CD4-positive, CD25-positive, alpha-beta regulatory T cell (primary cell): ENCODE measurements around the gene MUC15. TPM values are rescaled to one million over a fixed set of nuclear protein-coding genes. Genes with fewer than 3 reads are reported as not detected.

Source experiments
- ATAC-seq, 2 donors: fragments of 150-1000 bp; cut with Tn5 transposase; one replicate each; pipeline ENCODE4 v1.10.0; 2021; ENCODE audit warnings: low read depth in 2 of 2, moderate number of reproducible peaks in 2 of 2, moderate library complexity in 1 of 2
- DNase-seq, 3 donors: peaks; one replicate each; pipeline versions ENCODE4 v3.0.0 to v3.0.0-alpha.2; 2012 to 2022; ENCODE audit warnings: mixed read lengths in 1 of 3
- H3K27ac ChIP-seq: one replicate; pipeline ENCODE4 v1.7.0; 2013; ENCODE audit warnings: mild to moderate bottlenecking, low read length; ENCODE audit not compliant: insufficient read depth, poor library complexity, severe bottlenecking
- H3K27me3 ChIP-seq: one replicate; pipeline ENCODE4 v1.7.0; 2013; ENCODE audit warnings: low read length; ENCODE audit not compliant: control insufficient read depth, insufficient read depth
- H3K36me3 ChIP-seq: one replicate; pipeline ENCODE4 v1.7.0; 2013; ENCODE audit warnings: mild to moderate bottlenecking, low read length, moderate library complexity; ENCODE audit not compliant: control insufficient read depth, insufficient read depth
- H3K4me1 ChIP-seq: 2 replicates; pipeline ENCODE4 v1.7.0; 2013; ENCODE audit warnings: mild to moderate bottlenecking, low read length; ENCODE audit not compliant: insufficient read depth, control insufficient read depth, poor library complexity, severe bottlenecking
- H3K4me3 ChIP-seq: one replicate; pipeline ENCODE4 v1.7.0; 2013; ENCODE audit warnings: low read depth, mild to moderate bottlenecking, low read length, moderate library complexity
- H3K9me3 ChIP-seq, 2 experiments: 1 replicate in 1 of 2; 2 replicates in 1 of 2; pipeline ENCODE4 v1.7.0; 2013; ENCODE audit warnings: low read length in 2 of 2, mild to moderate bottlenecking in 1 of 2, moderate library complexity in 1 of 2; ENCODE audit not compliant: control insufficient read depth in 2 of 2
- H3K27ac Mint-ChIP-seq, 3 donors: one replicate each; pipeline ENCODE4 v1.8.0; 2020 to 2022; ENCODE audit warnings: mild to moderate bottlenecking in 3 of 3, mixed read lengths in 3 of 3, moderate library complexity in 2 of 3
- H3K27me3 Mint-ChIP-seq: one replicate; pipeline ENCODE4 v1.8.0; 2022; ENCODE audit warnings: mild to moderate bottlenecking, mixed read lengths
- H3K36me3 Mint-ChIP-seq: one replicate; pipeline ENCODE4 v1.8.0; 2020; ENCODE audit warnings: mixed read lengths
- H3K4me1 Mint-ChIP-seq, 4 donors: one replicate each; pipeline ENCODE4 v1.8.0; 2020 to 2022; ENCODE audit warnings: mixed read lengths in 4 of 4, mild to moderate bottlenecking in 1 of 4
- H3K4me3 Mint-ChIP-seq, 4 donors: one replicate each; pipeline ENCODE4 v1.8.0; 2020 to 2022; ENCODE audit warnings: mild to moderate bottlenecking in 4 of 4, mixed read lengths in 4 of 4, moderate library complexity in 3 of 4
- H3K9me3 Mint-ChIP-seq, 7 donors: one replicate each; pipeline ENCODE4 v1.8.0; 2020 to 2022; ENCODE audit warnings: mixed read lengths in 7 of 7, mild to moderate bottlenecking in 3 of 7, moderate library complexity in 2 of 7
- polyA plus RNA-seq, 4 donors: library from polyadenylated mRNA; unstranded; fragments of 300-500 nt; fragmentation: Illumina TruSeq; gene quantifications; one replicate each; pipeline ENCODE4 v1.2.3, GENCODE V29; 2021
- total RNA-seq: library from RNA; stranded (reverse); gene quantifications from one replicate; pipeline ENCODE4 v1.2.3, GENCODE V29; 2022

MUC15 gene
- total RNA-seq = not detected
- not detected for polyA plus RNA-seq

- no peaks in the 10 kb centered on the region for H3K27me3 Mint-ChIP-seq
- H3K27ac Mint-ChIP-seq = no peak within 1 kb of the TSS
- no peak for DNase-seq
- ATAC-seq = no peak
- no peak within 1 kb of the TSS for H3K4me3 Mint-ChIP-seq
- H3K36me3 Mint-ChIP-seq = no peaks in the 10 kb centered on the region
- peaks cover 0 to 5% (median 2%) of the 10 kb centered on the region in 7 donors for H3K9me3 Mint-ChIP-seq
- H3K4me1 ChIP-seq = no peaks in the 10 kb centered on the region
- H3K27me3 ChIP-seq = no peaks in the 10 kb centered on the region
- no peak within 1 kb of the TSS for H3K27ac ChIP-seq
- no peaks in the 10 kb centered on the region for H3K36me3 ChIP-seq
- no peak within 1 kb of the TSS for H3K4me3 ChIP-seq
- no peaks in the 10 kb centered on the region for H3K9me3 ChIP-seq
- no peaks in the 10 kb centered on the region for H3K4me1 Mint-ChIP-seq
Observed at GRCh38 chr11:26571861-26572654, at the start of gene MUC15. MUC15 (minus strand) TSS chr11:26572263; CDS start chr11:26567094, 5,169 bp downstream.

DNA sequence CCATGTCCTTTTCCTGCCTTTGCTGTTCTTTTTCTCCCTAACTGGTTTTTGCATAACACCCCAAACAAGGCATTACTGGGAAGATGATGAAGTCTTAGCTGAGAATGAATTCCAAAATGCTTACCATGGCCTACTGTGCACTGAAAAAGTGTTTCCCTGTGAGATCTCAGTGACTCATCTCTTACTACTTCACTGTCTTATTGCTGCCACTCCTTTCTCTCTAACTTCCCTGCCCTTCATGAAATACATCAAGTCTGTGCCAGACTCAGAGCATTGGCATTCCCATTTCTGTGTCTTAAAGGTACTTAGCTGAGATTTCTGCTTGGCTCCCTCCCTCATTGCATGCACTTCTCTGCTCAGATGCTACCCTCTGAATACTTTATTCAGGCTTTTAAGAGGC is 49.1 kb upstream of the MUC15 start:
- no peak for DNase-seq
- Mint-ChIP-seq H3K9me3 (peaks cover 0 to 13% (median 0%) of the 10 kb centered on the region in 7 donors), H3K27me3 (no peaks in the 10 kb centered on the region)

GRCh38 chr11:26620282-26621045 is 48.4 kb upstream of the MUC15 start:
- H3K9me3 ChIP-seq = no peaks in the 10 kb centered on the region
- no peaks in the 10 kb centered on the region for H3K4me1 ChIP-seq
- Mint-ChIP-seq H3K4me1 (no peaks in the 10 kb centered on the region), H3K4me3 (no peak overlapping the region), H3K36me3 (no peaks in the 10 kb centered on the region), H3K27me3 (no peaks in the 10 kb centered on the region), H3K9me3 (peaks cover 0 to 12% (median 0%) of the 10 kb centered on the region in 7 donors), H3K27ac (no peak overlapping the region)
- no peak overlapping the region for H3K4me3 ChIP-seq
- ATAC-seq = no peak
- no peaks in the 10 kb centered on the region for H3K36me3 ChIP-seq
- no peaks in the 10 kb centered on the region for H3K27me3 ChIP-seq
- DNase-seq = no peak
- no peak overlapping the region for H3K27ac ChIP-seq

More for the DNA sequence above, 49.1 kb upstream of the MUC15 start:
- no peak overlapping the region for H3K4me3 Mint-ChIP-seq
- Histone ChIP-seq H3K4me3 (no peak overlapping the region), H3K36me3 (no peaks in the 10 kb centered on the region), H3K27ac (no peak overlapping the region), H3K27me3 (no peaks in the 10 kb centered on the region), H3K9me3 (no peaks in the 10 kb centered on the region), H3K4me1 (no peaks in the 10 kb centered on the region)
- ATAC-seq = no peak
- H3K4me1 Mint-ChIP-seq = no peaks in the 10 kb centered on the region
- no peak overlapping the region for H3K27ac Mint-ChIP-seq
- no peaks in the 10 kb centered on the region for H3K36me3 Mint-ChIP-seq

GRCh38 chr11:26618441-26618840 is 46.4 kb upstream of the MUC15 start:
- H3K27ac Mint-ChIP-seq = no peak overlapping the region
- no peaks in the 10 kb centered on the region for H3K36me3 Mint-ChIP-seq
- ATAC-seq = no peak

DNA sequence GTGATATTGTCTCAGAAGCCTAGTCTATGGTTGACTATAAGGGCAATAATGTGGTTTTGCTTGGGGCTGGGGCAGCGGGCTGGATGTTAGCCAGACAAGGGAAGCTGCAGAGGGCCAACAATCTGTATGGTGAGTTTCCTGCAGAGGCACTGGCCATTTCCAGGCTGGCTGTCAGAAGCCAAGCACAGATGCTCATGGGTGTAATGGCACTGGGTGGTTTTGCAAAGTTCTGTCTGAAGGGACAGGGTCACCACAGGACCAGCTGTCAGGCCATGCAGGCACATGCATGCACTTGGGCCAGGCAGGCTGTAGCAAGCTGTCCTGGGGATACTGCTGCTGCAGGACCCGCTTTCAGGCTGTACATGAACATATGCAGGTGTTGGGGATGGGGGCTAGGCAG is 41.7 kb upstream of the MUC15 start:
- peaks cover 0 to 3% of the 10 kb centered on the region in 2 experiments for H3K9me3 ChIP-seq
- DNase-seq (no peak), ATAC-seq (no peak)
- Mint-ChIP-seq H3K27me3 (no peaks in the 10 kb centered on the region), H3K36me3 (no peaks in the 10 kb centered on the region), H3K27ac (no peak overlapping the region), H3K9me3 (peaks cover 0 to 35% (median 8%) of the 10 kb centered on the region in 7 donors), H3K4me3 (no peak overlapping the region), H3K4me1 (no peaks in the 10 kb centered on the region)
- no peaks in the 10 kb centered on the region for H3K27me3 ChIP-seq
- no peak overlapping the region for H3K27ac ChIP-seq
- no peaks in the 10 kb centered on the region for H3K4me1 ChIP-seq
- no peak overlapping the region for H3K4me3 ChIP-seq
- no peaks in the 10 kb centered on the region for H3K36me3 ChIP-seq

More at GRCh38 chr11:26618441-26618840, 46.4 kb upstream of the MUC15 start:
- Histone ChIP-seq H3K4me1 (no peaks in the 10 kb centered on the region), H3K27me3 (no peaks in the 10 kb centered on the region), H3K9me3 (peaks cover 0 to 2% of the 10 kb centered on the region in 2 experiments), H3K4me3 (no peak overlapping the region), H3K27ac (no peak overlapping the region), H3K36me3 (no peaks in the 10 kb centered on the region)
- H3K27me3 Mint-ChIP-seq = no peaks in the 10 kb centered on the region
- H3K4me1 Mint-ChIP-seq = no peaks in the 10 kb centered on the region
- no peak overlapping the region for H3K4me3 Mint-ChIP-seq
- H3K9me3 Mint-ChIP-seq = peaks cover 0 to 11% (median 2%) of the 10 kb centered on the region in 7 donors
- DNase-seq = no peak

GRCh38 chr11:26608507-26609146 is 36.6 kb upstream of the MUC15 start:
- H3K4me3 Mint-ChIP-seq = no peak overlapping the region
- Histone ChIP-seq H3K27me3 (no peaks in the 10 kb centered on the region), H3K9me3 (peaks cover 0 to 2% of the 10 kb centered on the region in 2 experiments), H3K36me3 (no peaks in the 10 kb centered on the region), H3K4me1 (no peaks in the 10 kb centered on the region), H3K4me3 (no peak overlapping the region), H3K27ac (no peak overlapping the region)
- no peaks in the 10 kb centered on the region for H3K36me3 Mint-ChIP-seq
- ATAC-seq (no peak), DNase-seq (no peak)
- no peaks in the 10 kb centered on the region for H3K4me1 Mint-ChIP-seq
- no peak overlapping the region for H3K27ac Mint-ChIP-seq
- peaks cover 1 to 62% (median 13%) of the 10 kb centered on the region in 7 donors for H3K9me3 Mint-ChIP-seq
- H3K27me3 Mint-ChIP-seq = no peaks in the 10 kb centered on the region

- Mint-ChIP-seq H3K27me3 (no peaks in the 10 kb centered on the region), H3K9me3 (peaks cover 1 to 58% (median 10%) of the 10 kb centered on the region in 7 donors), H3K4me1 (no peaks in the 10 kb centered on the region), H3K4me3 (no peak overlapping the region), H3K27ac (no peak overlapping the region), H3K36me3 (no peaks in the 10 kb centered on the region)
- H3K27me3 ChIP-seq = no peaks in the 10 kb centered on the region
- DNase-seq = no peak
- no peak overlapping the region for H3K27ac ChIP-seq
- no peak for ATAC-seq
- no peaks in the 10 kb centered on the region for H3K4me1 ChIP-seq
- H3K4me3 ChIP-seq = no peak overlapping the region
- H3K36me3 ChIP-seq = no peaks in the 10 kb centered on the region
- peaks cover 0 to 2% of the 10 kb centered on the region in 2 experiments for H3K9me3 ChIP-seq
Observed at GRCh38 chr11:26607725-26608506, 35.9 kb upstream of the MUC15 start.
